K562 (cell line): Measurements from ENCODE around the gene GPR162. TPM values are rescaled to one million over a fixed set of nuclear protein-coding genes. Genes with fewer than 3 reads are reported as not detected.

Experiments used
- ATAC-seq: fragments of 200-7000 bp; cut with Tn5 transposase; 3 replicates; pipeline ENCODE4 v1.9.1; 2020; ENCODE audit warnings: moderate library complexity
- BruUV-seq: library from RNA; stranded (reverse); fragments of 400-500 nt; replicated peaks from 2 replicates; lab custom pipeline; 2021; lab: Mats Ljungman, UMichigan
- CTCF ChIA-PET: fragments of 300-600 bp; formaldehyde crosslinking; extraction: SDS; loops from one replicate; lab custom pipeline; 2021; ENCODE audit warnings: low intra/inter-chr PET ratio; lab: Yijun Ruan, JAX
- POLR2A ChIA-PET: fragments of 300-600, 350-650 bp; sonication (Branson Sonifier 250); formaldehyde crosslinking; extraction: SDS; loops from one replicate; lab custom pipeline; 2021; ENCODE audit warnings: antibody characterized with exemption, inconsistent platforms; lab: Yijun Ruan, JAX
- DNase-seq, 4 experiments: peaks; one replicate each; pipeline versions ENCODE4 v3.0.0 to v3.0.0-alpha.2; 2011 to 2018; ENCODE audit warnings: low spot score in 3 of 4, mixed read lengths in 3 of 4; ENCODE audit errors: extremely low read depth in 1 of 4
- FAIRE-seq: peaks from 2 replicates; lab custom pipeline; 2011; peaks lifted over from hg19 to GRCh38; lab: Jason Lieb, UNC
- H2AFZ ChIP-seq: 2 replicates; pipeline ENCODE4 v1.6.0; 2011; ENCODE audit warnings: low read depth, low read length, control low read depth, inconsistent platforms
- H3K27ac ChIP-seq: fragments of 200-600 bp; 3 replicates; pipeline ENCODE4 v1.8.0; 2011; ENCODE audit warnings: low read depth, mild to moderate bottlenecking, control low read depth, inconsistent platforms, low read length, moderate library complexity, mixed read lengths; ENCODE audit errors: extremely low read depth
- H3K27me3 ChIP-seq, 2 experiments: fragments of 300-600 bp in 1 of 2; 2 replicates in 1 of 2; 3 replicates in 1 of 2; pipeline versions ENCODE4 v1.6.0 to v1.8.0; 2011; ENCODE audit warnings: inconsistent platforms in 2 of 2, low read length in 2 of 2, mild to moderate bottlenecking in 1 of 2, mixed read lengths in 1 of 2, moderate library complexity in 1 of 2; ENCODE audit not compliant: control insufficient read depth in 2 of 2, insufficient read depth in 2 of 2
- H3K36me3 ChIP-seq: fragments of 300-600 bp; 3 replicates; pipeline ENCODE4 v1.8.0; 2011; ENCODE audit warnings: mild to moderate bottlenecking, low read length, inconsistent platforms; ENCODE audit not compliant: control insufficient read depth, insufficient read depth
- H3K4me1 ChIP-seq, 2 experiments: fragments of 200-600 bp in 1 of 2; replicated peaks in 1 of 2; 2 replicates in 1 of 2; 3 replicates in 1 of 2; pipeline versions ENCODE4 v1.5.1 to v1.8.0; 2011; ENCODE audit warnings: inconsistent platforms in 2 of 2, low read length in 2 of 2, mild to moderate bottlenecking in 1 of 2, mixed read lengths in 1 of 2, moderate library complexity in 1 of 2; ENCODE audit not compliant: control insufficient read depth in 2 of 2, insufficient read depth in 2 of 2
- H3K4me2 ChIP-seq: 2 replicates; pipeline ENCODE4 v1.6.1; 2011; ENCODE audit warnings: low read length, control low read depth, inconsistent platforms, mixed read lengths; ENCODE audit not compliant: insufficient read depth
- H3K4me3 ChIP-seq: fragments of 200-600 bp; sonication (generic), shearing (Covaris generic); 2 replicates; pipeline ENCODE4 v1.5.1; 2016; ENCODE audit warnings: control low read depth, inconsistent platforms
- H3K79me2 ChIP-seq: fragments of 200-600 bp; 3 replicates; pipeline ENCODE4 v1.8.0; 2011; ENCODE audit warnings: low read length, inconsistent platforms; ENCODE audit not compliant: control insufficient read depth, insufficient read depth
- H3K9ac ChIP-seq, 2 experiments: 2 replicates each; pipeline versions ENCODE4 v1.6.0 to v1.6.1; 2011; ENCODE audit warnings: low read depth in 2 of 2, low read length in 2 of 2, control low read depth in 1 of 2, inconsistent platforms in 1 of 2, mild to moderate bottlenecking in 1 of 2, mixed read lengths in 1 of 2; ENCODE audit not compliant: insufficient read depth in 1 of 2
- H3K9me1 ChIP-seq: one replicate; pipeline ENCODE4 v1.6.0; 2011; ENCODE audit warnings: inconsistent platforms, mild to moderate bottlenecking, low read length, moderate library complexity; ENCODE audit not compliant: control insufficient read depth, insufficient read depth
- H3K9me3 ChIP-seq: replicated peaks from 2 replicates; pipeline ENCODE4 v1.5.1; 2011; ENCODE audit warnings: low read depth, low read length, inconsistent platforms; ENCODE audit not compliant: control insufficient read depth, insufficient read depth
- H4K20me1 ChIP-seq: replicated peaks from 2 replicates; pipeline ENCODE4 v1.6.1; 2011; ENCODE audit warnings: low read length, inconsistent platforms, mixed read lengths; ENCODE audit not compliant: control insufficient read depth, insufficient read depth
- BRD9 ChIP-seq: fragments of 450-650 bp; IDR thresholded peaks from 2 replicates; pipeline ENCODE4 v1.6.1; 2018; ENCODE audit warnings: low read depth; ENCODE audit not compliant: partially characterized antibody
- CHCHD3 ChIP-seq: fragments of 250-450 bp; sonication (Bioruptor Pico); IDR thresholded peaks from 2 replicates; pipeline ENCODE4 v2.1.2; 2022; ENCODE audit warnings: mild to moderate bottlenecking
- CLOCK ChIP-seq: fragments of 250-450 bp; sonication (Bioruptor Pico); IDR thresholded peaks from 2 replicates; pipeline ENCODE4 v1.4.0; 2020; ENCODE audit warnings: mild to moderate bottlenecking, moderate library complexity, borderline replicate concordance
- ERF ChIP-seq: fragments of 450-650 bp; formaldehyde crosslinking; IDR thresholded peaks from 2 replicates; pipeline ENCODE4 v1.4.0; 2020; ENCODE audit warnings: mild to moderate bottlenecking, mixed read lengths
- FOXJ3 ChIP-seq: sonication (generic); formaldehyde crosslinking; IDR thresholded peaks from 2 replicates; pipeline ENCODE4 v1.4.0; 2020; ENCODE audit warnings: mild to moderate bottlenecking, missing genetic modification reagents
- KLF16 ChIP-seq: IDR thresholded peaks from 2 replicates; pipeline ENCODE4 v1.6.1; 2016; ENCODE audit warnings: antibody characterized with exemption
- MEF2D ChIP-seq: conservative IDR thresholded peaks from 2 replicates; pipeline ENCODE4 v1.6.1; 2016; ENCODE audit warnings: low read depth, missing genetic modification characterization, missing compliant biosample characterization
- NR2F6 ChIP-seq: fragments of 450-650 bp; formaldehyde crosslinking; IDR thresholded peaks from 2 replicates; pipeline ENCODE4 v1.4.0; 2020; ENCODE audit warnings: mild to moderate bottlenecking
- RB1 ChIP-seq: fragments of 450-650 bp; IDR thresholded peaks from 2 replicates; pipeline ENCODE4 v1.6.1; 2017; ENCODE audit warnings: low read depth, mild to moderate bottlenecking
- SFPQ ChIP-seq: fragments of 200-400 bp; formaldehyde crosslinking; IDR thresholded peaks from 2 replicates; pipeline ENCODE4 v1.6.1; 2017; ENCODE audit warnings: mild to moderate bottlenecking, low read depth, low read length, moderate library complexity
- SIN3A ChIP-seq, 2 experiments: fragments of 150-350 bp in 1 of 2; IDR thresholded peaks; 2 replicates each; pipeline ENCODE4 v1.6.1; 2011 to 2016; ENCODE audit warnings: borderline replicate concordance in 2 of 2, low read depth in 2 of 2, low read length in 2 of 2, mild to moderate bottlenecking in 2 of 2, moderate library complexity in 2 of 2; ENCODE audit not compliant: control insufficient read depth in 1 of 2
- ZNF431 ChIP-seq: sonication (generic); formaldehyde crosslinking; IDR thresholded peaks from 2 replicates; pipeline ENCODE4 v1.8.0; 2022; ENCODE audit warnings: mild to moderate bottlenecking, missing genetic modification reagents
- ZNF655 ChIP-seq: fragments of 250-450 bp; sonication (Bioruptor Pico); IDR thresholded peaks from 2 replicates; pipeline ENCODE4 v1.5.0; 2021
- ZZZ3 ChIP-seq: fragments of 450-650 bp; IDR thresholded peaks from 2 replicates; pipeline ENCODE4 v1.6.1; 2016; ENCODE audit warnings: antibody characterized with exemption, mild to moderate bottlenecking, moderate library complexity
- WGBS: fragments of 100-300 bp; shearing (Covaris generic); methylation state at CpG from one replicate; pipeline ENCODE4 v1.1.6; 2016; ENCODE audit warnings: low coverage, mixed read lengths; ENCODE audit not compliant: insufficient coverage; ENCODE audit errors: missing lambda C conversion rate; 5-methylcytosine and 5-hydroxymethylcytosine counted together
- in situ Hi-C: fragments of 300-500 bp; cut with MboI; formaldehyde crosslinking; loops from 4 replicates; pipeline ENCODE4 v1.15.0; 2018; ENCODE audit warnings: inconsistent platforms, mixed read lengths
- intact Hi-C: fragments of 100-400 bp; cut with micrococcal nuclease; formaldehyde crosslinking; loops from 2 replicates; pipeline ENCODE4 v1.14.2; 2022
- polyA plus RNA-seq, 8 experiments: library from polyadenylated mRNA; depleted of rRNA in 4 of 8; stranded (reverse) in 5 of 8; unstranded in 3 of 8; fragments of >200 nt; fragmentation: Nextera tagmentation in 2 of 8; fragmentation: Illumina TruSeq in 1 of 8; extraction: Ambion mirVana in 2 of 8; extraction: Trizol in 1 of 8; gene quantifications; 2 replicates each; pipeline versions ENCODE4 v1.2.1 to v1.2.3, GENCODE V29; 2011 to 2014; ENCODE audit warnings: inconsistent platforms in 1 of 8, missing spikeins in 1 of 8
- total RNA-seq, 7 experiments: library from RNA; depleted of rRNA in 6 of 7; stranded (reverse); fragments of >200 nt in 6 of 7; fragmentation: Illumina TruSeq in 2 of 7; extraction: Trizol in 2 of 7; gene quantifications; 2 replicates each; pipeline versions ENCODE4 v1.2.1 to v1.2.3, GENCODE V29; 2011 to 2021; ENCODE audit warnings: low replicate concordance in 1 of 7

The GPR162 gene
- total and polyA plus RNA-seq, 9 of the 15 experiments (the other 6 are each of a cell fraction or from before 2014, with no cell fraction given), result 0.65 to 1.8 (median 1.1) TPM; not detected in 2

GRCh38 chr12:6847676-6848075, 26.1 kb downstream of the GPR162 start:
- Histone ChIP-seq H3K27ac (no peak overlapping the region), H3K79me2 (peaks cover 27% of the 10 kb centered on the region), H3K9me1 (no peaks in the 10 kb centered on the region), H3K4me2 (no peak overlapping the region), H3K4me3 (no peak overlapping the region), H4K20me1 (no peaks in the 10 kb centered on the region), H3K27me3 (no peaks in the 10 kb centered on the region), H3K9me3 (no peaks in the 10 kb centered on the region), H2AFZ (no peak overlapping the region), H3K4me1 (peaks cover 15 to 25% of the 10 kb centered on the region in 2 experiments; a peak in 4 of 5 replicates), H3K9ac (no peak overlapping the region), H3K36me3 (peaks cover 71% of the 10 kb centered on the region; the same call in 2 of the 3 replicates)
- no TSS peak for BruUV-seq
- WGBS, result 88% methylated on average over 2 of the region's 2 CpGs
- ATAC-seq (no peak), FAIRE-seq (no peak), DNase-seq (no peak)
- intact Hi-C loops, result no loop called here
- ChIA-PET CTCF (no interaction called here), POLR2A (interaction anchor here (1.0 to 1.7 kb wide), 2 partner anchors 13 to 96 kb away, joined by 4 to 5 read pairs; partner anchors contain the start of gene RNU7-1)
- in situ Hi-C loops, result no loop called here
- TF ChIP-seq SIN3A (IDR thresholded peaks at IDR 0.05; ENCODE audit: borderline replicate concordance in 2 of 2, control insufficient read depth in 1 of 2, low read depth in 2 of 2, low read length in 2 of 2), result no peak
- TF ChIP-seq CLOCK (CRISPR knock-in tag), result no peak
- TF ChIP-seq ZNF431 (CRISPR knock-in tag), result no peak
- no peak for TF ChIP-seq KLF16
- TF ChIP-seq FOXJ3, result no peak
- TF ChIP-seq RB1, result no peak
- TF ChIP-seq NR2F6 (CRISPR knock-in tag), result no peak
- TF ChIP-seq CHCHD3, result no peak
- TF ChIP-seq ZNF655, result no peak
- TF ChIP-seq MEF2D (tag), result no peak
- TF ChIP-seq BRD9, result no peak
- TF ChIP-seq ERF (CRISPR knock-in tag), result no peak
- TF ChIP-seq ZZZ3, result no peak
- no peak for TF ChIP-seq SFPQ
